ENCODE results near the gene SLC25A33. TPM values are rescaled to one million over a fixed set of nuclear protein-coding genes. Genes with fewer than 3 reads are reported as not detected.
A peak's percentile ranks its signal among the peaks of the same experiment; 100 is the strongest.
"Not testable (repeated sequence)": the region's sequence is repeated elsewhere in the genome, so short reads cannot be mapped to it uniquely, and the experiment has no call there.

Gene SLC25A33
- total RNA-seq, 2 experiments from 2014 or later, result 3.5 TPM

DNA sequence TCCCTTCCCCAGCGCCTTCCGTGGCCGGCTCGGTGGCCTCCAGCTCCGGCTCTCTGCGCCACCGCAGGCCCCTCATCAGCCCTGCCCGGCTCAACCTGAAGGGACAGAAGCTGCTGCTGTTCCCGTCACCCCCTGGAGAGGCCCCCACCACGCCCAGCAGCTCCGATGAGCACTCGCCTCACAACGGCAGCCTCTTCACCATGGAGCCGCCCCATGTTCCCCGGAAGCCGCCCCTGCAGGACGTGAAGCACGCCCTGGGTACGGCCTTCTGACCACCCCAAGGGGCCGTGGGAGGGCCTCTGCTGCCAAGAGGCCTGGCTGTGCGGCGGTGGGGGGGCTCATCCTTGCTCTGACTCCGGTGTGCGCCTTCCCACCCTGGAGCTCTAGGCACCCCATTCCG is 71.3 kb downstream of the SLC25A33 start:
- Mint-ChIP-seq H3K27me3 (no peaks in the 10 kb centered on the region), H3K27ac (no peak overlapping the region), H3K4me3 (no peak overlapping the region), H3K36me3 (ENCODE audit: low read depth) (peaks cover 2% of the 10 kb centered on the region), H3K9me3 (no peaks in the 10 kb centered on the region), H3K4me1 (no peaks in the 10 kb centered on the region)
- ChIA-PET POLR2A (no interaction called here), CTCF (interaction anchor here (1.4 to 2.4 kb wide), 2 partner anchors 16 to 17 kb away, joined by 3 to 6 read pairs; no protein-coding TSS in a partner anchor)
- DNase-seq, result no peak

DNA sequence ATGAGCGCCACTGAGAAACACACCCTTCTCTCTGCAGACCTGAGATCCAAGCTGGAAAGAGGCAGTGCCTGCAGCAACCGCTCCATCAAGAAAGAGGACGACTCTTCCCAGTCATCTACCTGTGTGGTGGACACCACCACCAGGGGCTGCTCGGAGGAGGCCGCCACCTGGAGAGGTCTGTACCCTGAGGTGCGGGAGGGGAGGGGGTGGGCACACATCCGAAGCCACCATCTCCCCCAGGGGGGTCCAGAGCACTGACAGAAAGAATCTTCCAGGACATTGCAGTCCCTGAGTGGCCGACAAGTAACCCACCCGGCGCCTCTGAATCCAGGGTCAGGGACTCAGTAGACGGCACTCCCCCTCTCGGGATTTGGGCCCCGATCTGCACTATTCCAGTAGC is 72.5 kb downstream of the SLC25A33 start:
- Mint-ChIP-seq H3K9me3 (no peaks in the 10 kb centered on the region), H3K4me1 (no peaks in the 10 kb centered on the region), H3K36me3 (ENCODE audit: low read depth) (peaks cover 2% of the 10 kb centered on the region), H3K27me3 (no peaks in the 10 kb centered on the region), H3K4me3 (no peak overlapping the region), H3K27ac (no peak overlapping the region)
- no peak for DNase-seq
- CTCF ChIA-PET, result interaction anchor here (0.6 to 2.4 kb wide), 4 partner anchors 15 to 35 kb away, joined by 3 to 6 read pairs (median 4); no protein-coding TSS in a partner anchor
- POLR2A ChIA-PET, result no interaction called here

DNA sequence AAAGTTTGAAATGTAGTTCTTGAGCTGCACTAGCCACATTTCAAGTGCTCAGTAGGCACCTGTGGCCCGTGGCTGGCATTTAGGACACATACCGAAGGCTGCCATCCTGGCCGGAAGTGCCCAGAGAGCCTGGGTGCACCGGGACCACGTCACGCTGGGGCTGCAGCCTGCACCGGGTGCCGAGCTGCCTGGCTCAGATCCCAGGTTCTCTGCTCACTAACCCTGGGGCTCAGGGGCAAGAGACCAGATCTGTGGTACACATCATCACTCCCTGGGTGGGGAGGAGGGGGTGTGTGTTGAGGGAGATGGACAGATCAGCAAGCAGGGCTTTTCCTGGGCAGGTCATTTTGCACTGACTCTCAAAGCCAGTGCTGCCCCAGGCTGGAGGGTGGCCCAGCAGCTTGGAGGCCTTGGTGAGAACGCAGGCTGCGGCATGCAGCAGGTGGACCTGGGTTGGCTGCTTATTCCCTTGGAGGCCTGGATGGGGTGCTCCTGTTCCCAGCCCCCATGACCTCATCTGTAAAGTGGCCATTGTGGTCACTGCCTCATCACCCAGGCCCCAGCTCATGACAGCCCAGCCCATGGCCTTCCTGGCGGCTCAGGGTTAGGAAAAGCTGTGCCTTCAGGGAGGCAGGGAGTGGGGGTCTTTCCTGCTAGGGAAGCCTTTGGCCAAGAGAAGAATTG is 73.0 kb downstream of the SLC25A33 start:
- Mint-ChIP-seq H3K27me3 (no peaks in the 10 kb centered on the region), H3K36me3 (ENCODE audit: low read depth) (peaks cover 2% of the 10 kb centered on the region), H3K27ac (no peak overlapping the region), H3K4me1 (no peaks in the 10 kb centered on the region), H3K9me3 (no peaks in the 10 kb centered on the region), H3K4me3 (no peak overlapping the region)
- DNase-seq, result no peak
- ChIA-PET CTCF (interaction anchor here (0.6 to 2.4 kb wide), 4 partner anchors 15 to 34 kb away, joined by 3 to 6 read pairs (median 4); no protein-coding TSS in a partner anchor), POLR2A (no interaction called here)

DNA sequence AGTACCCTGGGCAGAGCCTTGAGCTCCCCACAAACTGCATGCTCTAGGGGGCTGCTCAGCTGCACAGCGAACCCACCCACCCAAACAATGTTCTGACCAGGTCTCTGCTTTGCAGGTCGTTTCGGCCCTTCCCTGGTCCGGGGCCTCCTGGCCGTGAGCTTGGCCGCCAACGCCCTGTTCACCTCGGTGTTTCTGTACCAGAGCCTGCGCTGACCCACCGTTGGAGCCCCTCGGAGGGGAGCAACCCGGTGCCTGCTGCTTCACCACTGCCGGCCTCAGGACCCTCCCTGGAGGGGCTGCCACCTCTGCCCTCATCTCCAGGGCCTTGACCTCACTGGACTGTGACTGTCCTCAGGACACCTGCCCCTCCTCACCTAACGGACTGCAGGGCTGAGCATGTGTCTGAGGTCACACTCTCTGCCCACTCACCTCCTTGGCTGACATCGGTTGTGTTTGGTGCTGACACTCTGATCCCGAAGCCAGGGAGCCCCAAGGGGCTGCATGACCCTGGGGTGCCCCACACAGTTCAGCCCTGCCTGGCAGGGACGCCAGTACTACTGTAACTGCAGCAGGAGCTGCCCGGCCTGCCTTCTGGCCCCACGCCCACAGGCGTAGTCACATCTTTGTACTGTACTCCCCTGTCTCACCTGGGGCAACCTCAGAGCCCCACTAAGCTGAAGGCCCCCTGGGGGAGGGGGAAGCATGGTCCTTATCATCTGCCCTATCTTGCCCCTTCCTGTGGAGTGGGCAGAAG is 73.8 kb downstream of the SLC25A33 start:
- CTCF ChIA-PET, result interaction anchor here (1.3 kb wide), 1 partner anchor 23 kb away, joined by 5 read pairs; no protein-coding TSS in a partner anchor
- POLR2A ChIA-PET, result no interaction called here
- Mint-ChIP-seq H3K4me3 (no peak overlapping the region), H3K27me3 (no peaks in the 10 kb centered on the region), H3K27ac (peak overlapping the region; percentile 46), H3K9me3 (no peaks in the 10 kb centered on the region), H3K4me1 (no peaks in the 10 kb centered on the region), H3K36me3 (ENCODE audit: low read depth) (peaks cover 2% of the 10 kb centered on the region)
- DNase-seq, result no peak

GRCh38 chr1:9613625-9614299 is 74.5 kb downstream of the SLC25A33 start:
- H3K9me3 Mint-ChIP-seq, result no peaks in the 10 kb centered on the region
- DNase-seq, result no peak
- peaks cover 2% of the 10 kb centered on the region for H3K36me3 Mint-ChIP-seq (ENCODE audit: low read depth)
- peaks cover under 1% of the 10 kb centered on the region for H3K27me3 Mint-ChIP-seq
- no peak overlapping the region for H3K4me3 Mint-ChIP-seq
- ChIA-PET CTCF (interaction anchor here (1.3 kb wide), 1 partner anchor 53 kb away, joined by 4 read pairs; no protein-coding TSS in a partner anchor), POLR2A (no interaction called here)
- no peaks in the 10 kb centered on the region for H3K4me1 Mint-ChIP-seq
- no peak overlapping the region for H3K27ac Mint-ChIP-seq

DNA sequence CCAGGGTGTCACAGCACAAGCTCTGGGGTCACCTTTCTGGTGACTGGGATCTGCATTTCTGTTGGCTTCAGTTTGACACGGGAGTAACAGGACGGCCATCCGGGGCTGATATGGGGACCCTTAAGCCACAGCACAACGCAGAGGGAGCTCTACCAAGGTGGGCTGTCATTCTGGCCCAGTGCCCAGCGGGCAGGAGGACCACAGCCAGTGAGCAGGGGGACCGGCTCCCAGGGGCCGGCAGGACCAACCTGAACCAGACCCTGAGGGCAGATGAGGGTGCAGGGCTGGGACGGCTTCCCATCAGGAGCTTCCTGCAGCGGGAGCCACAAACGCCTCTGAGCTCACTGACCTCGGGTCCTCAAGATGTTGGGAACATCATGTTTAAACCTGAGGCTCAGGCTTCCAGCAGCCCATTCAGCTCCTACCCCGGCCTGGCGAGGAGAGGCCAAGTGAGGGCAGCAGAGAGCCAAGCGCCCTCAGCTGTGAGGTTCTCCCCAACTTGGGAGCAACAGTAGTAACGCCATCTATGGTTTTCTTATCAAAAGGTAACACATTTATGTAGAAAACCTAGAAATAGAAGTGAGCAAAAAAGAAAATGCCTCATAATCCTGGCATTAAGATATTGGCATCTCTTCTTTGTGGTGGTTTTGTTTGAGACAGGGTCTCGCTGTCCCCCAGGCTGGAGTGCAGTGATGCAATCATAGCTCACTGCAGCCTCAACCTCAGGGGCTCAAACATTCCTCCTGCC is 76.2 kb downstream of the SLC25A33 start:
- ChIA-PET CTCF (interaction anchor here (0.6 to 4.0 kb wide), 16 partner anchors 8 to 415 kb away, joined by 3 to 18 read pairs (median 4); no protein-coding TSS in a partner anchor), POLR2A (interaction anchor here (0.6 kb wide), 1 partner anchor 37 kb away, joined by 4 read pairs; no protein-coding TSS in a partner anchor)
- peaks cover 5% of the 10 kb centered on the region for H3K27me3 Mint-ChIP-seq
- H3K36me3 Mint-ChIP-seq (ENCODE audit: low read depth), result peaks cover 2% of the 10 kb centered on the region
- no peaks in the 10 kb centered on the region for H3K4me1 Mint-ChIP-seq
- peak; percentile 72 for DNase-seq
- peak overlapping the region; percentile 25 for H3K27ac Mint-ChIP-seq
- H3K4me3 Mint-ChIP-seq, result no peak overlapping the region
- no peaks in the 10 kb centered on the region for H3K9me3 Mint-ChIP-seq

GRCh38 chr1:9618909-9619679 is 79.8 kb downstream of the SLC25A33 start:
- no peaks in the 10 kb centered on the region for H3K36me3 Mint-ChIP-seq (ENCODE audit: low read depth)
- ChIA-PET POLR2A (no interaction called here), CTCF (interaction anchor here (4.0 kb wide), 1 partner anchor 8 kb away, joined by 18 read pairs; no protein-coding TSS in a partner anchor)
- H3K9me3 Mint-ChIP-seq, result no peaks in the 10 kb centered on the region
- no peak overlapping the region for H3K27ac Mint-ChIP-seq
- peaks cover 2% of the 10 kb centered on the region for H3K4me1 Mint-ChIP-seq
- H3K27me3 Mint-ChIP-seq, result peaks cover 13% of the 10 kb centered on the region
- no peak for DNase-seq
- no peak overlapping the region for H3K4me3 Mint-ChIP-seq

DNA sequence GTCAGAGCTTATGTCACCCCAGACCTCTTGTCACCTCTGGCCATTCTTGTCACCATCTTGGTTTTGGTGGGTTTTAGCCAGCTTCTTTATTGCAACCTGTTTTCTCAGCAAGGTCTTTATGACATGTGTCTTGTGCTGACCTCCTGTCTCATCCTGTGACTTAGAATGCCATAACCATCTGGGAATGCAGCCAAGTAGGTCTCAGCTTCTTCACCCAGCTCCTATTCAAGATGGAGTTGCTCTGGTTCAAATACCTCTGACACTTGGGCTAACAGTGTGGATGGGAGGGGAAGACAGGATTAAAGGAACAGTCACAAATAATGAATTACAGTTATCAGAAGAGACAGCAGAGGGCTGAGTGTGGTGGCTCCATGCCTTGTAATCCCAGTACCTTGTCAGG is 81.8 kb downstream of the SLC25A33 start:
- ChIA-PET CTCF (interaction anchor here (0.6 kb wide), 1 partner anchor 1939 kb away, joined by 3 read pairs; no protein-coding TSS in a partner anchor), POLR2A (no interaction called here)
- DNase-seq, result no peak
- H3K36me3 Mint-ChIP-seq (ENCODE audit: low read depth), result no peaks in the 10 kb centered on the region
- H3K9me3 Mint-ChIP-seq, result no peaks in the 10 kb centered on the region
- no peak overlapping the region for H3K4me3 Mint-ChIP-seq
- H3K4me1 Mint-ChIP-seq, result peaks cover 9% of the 10 kb centered on the region
- peaks cover 16% of the 10 kb centered on the region for H3K27me3 Mint-ChIP-seq
- H3K27ac Mint-ChIP-seq, result no peak overlapping the region

- no peaks in the 10 kb centered on the region for H3K9me3 Mint-ChIP-seq
- DNase-seq, result no peak
- H3K27me3 Mint-ChIP-seq, result peaks cover 13% of the 10 kb centered on the region
- H3K4me3 Mint-ChIP-seq, result no peak overlapping the region
- peaks cover 3% of the 10 kb centered on the region for H3K36me3 Mint-ChIP-seq (ENCODE audit: low read depth)
- peaks cover 29% of the 10 kb centered on the region for H3K4me1 Mint-ChIP-seq
- H3K27ac Mint-ChIP-seq, result no peak overlapping the region
- POLR2A ChIA-PET, result no interaction called here
- CTCF ChIA-PET, result interaction anchor here (0.7 to 1.1 kb wide), 2 partner anchors 9 to 277 kb away, joined by 4 to 5 read pairs; no protein-coding TSS in a partner anchor
These were observed 84.8 kb downstream of the SLC25A33 start for GRCh38 chr1:9624081-9624480.

DNA sequence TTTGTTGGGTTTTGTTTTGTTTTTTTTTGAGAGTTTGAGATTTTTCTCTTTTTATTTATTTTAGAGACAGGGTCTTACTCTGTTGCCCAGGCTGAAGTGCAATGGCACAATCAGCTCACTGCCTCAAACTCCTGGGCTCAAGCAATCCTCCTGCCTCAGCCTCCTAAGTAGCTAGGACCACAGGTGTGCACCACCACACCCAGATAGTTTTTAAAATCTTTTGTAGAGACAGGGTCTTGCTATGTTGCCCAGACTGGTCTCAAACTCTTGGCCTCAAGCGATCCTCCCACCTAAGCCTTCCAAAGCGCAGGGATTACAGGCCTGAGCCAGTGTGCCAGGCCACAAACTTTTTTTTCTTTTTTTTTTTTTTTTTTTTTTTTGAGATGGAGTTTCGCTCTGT is 85.8 kb downstream of the SLC25A33 start:
- H3K27ac Mint-ChIP-seq; POLR2A ChIA-PET; DNase-seq; H3K9me3 Mint-ChIP-seq; H3K4me3 Mint-ChIP-seq; H3K36me3 Mint-ChIP-seq (ENCODE audit: low read depth): not testable (repeated sequence)
- CTCF ChIA-PET, result interaction anchor here (0.6 to 2.7 kb wide), 3 partner anchors 95 to 577 kb away, joined by 3 to 12 read pairs (median 4); no protein-coding TSS in a partner anchor
- Mint-ChIP-seq H3K4me1 (peaks cover 29% of the 10 kb centered on the region), H3K27me3 (peaks cover 12% of the 10 kb centered on the region)

DNA sequence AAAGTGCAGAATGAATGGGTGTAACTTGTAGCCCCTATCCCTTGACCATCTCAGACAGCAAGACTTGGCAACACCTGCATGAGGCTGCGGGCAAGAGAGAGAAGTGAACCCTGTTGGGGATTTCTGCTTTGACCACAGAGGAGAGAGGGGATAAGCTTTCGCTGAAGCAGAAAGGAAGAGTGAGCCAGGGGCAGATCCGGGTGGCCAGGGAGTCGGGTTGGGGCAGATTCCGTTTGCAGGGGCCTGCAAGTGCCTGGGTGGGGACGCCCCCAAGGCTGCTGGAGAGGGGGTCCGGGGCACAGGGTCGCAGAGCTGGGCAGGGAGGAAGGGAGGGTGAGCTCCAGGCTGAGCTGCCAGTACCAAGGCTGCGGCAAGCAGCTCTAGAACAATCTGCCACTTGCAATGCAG is 86.9 kb downstream of the SLC25A33 start:
- Mint-ChIP-seq H3K36me3 (ENCODE audit: low read depth) (peaks cover 16% of the 10 kb centered on the region), H3K4me3 (peak overlapping the region; percentile 75), H3K27me3 (peaks cover 12% of the 10 kb centered on the region), H3K4me1 (peaks cover 32% of the 10 kb centered on the region), H3K9me3 (no peaks in the 10 kb centered on the region), H3K27ac (peak overlapping the region; percentile 82)
- DNase-seq, result peak; percentile 24
- POLR2A ChIA-PET, result no interaction called here
- CTCF ChIA-PET, result interaction anchor here (0.6 to 7.1 kb wide), 51 partner anchors 9 to 868 kb away, joined by 3 to 81 read pairs (median 4); partner anchors contain the start of genes KIF1B and PIK3CD
